ENCODE measurements around the gene DLG1. TPM values are rescaled to one million over a fixed set of nuclear protein-coding genes. Genes with fewer than 3 reads are reported as not detected.
"Not testable (repeated sequence)": the region's sequence is repeated elsewhere in the genome, so short reads cannot be mapped to it uniquely, and the experiment has no call there.

DLG1 gene
- total RNA-seq, 1 donor, result 49.6 TPM

DNA sequence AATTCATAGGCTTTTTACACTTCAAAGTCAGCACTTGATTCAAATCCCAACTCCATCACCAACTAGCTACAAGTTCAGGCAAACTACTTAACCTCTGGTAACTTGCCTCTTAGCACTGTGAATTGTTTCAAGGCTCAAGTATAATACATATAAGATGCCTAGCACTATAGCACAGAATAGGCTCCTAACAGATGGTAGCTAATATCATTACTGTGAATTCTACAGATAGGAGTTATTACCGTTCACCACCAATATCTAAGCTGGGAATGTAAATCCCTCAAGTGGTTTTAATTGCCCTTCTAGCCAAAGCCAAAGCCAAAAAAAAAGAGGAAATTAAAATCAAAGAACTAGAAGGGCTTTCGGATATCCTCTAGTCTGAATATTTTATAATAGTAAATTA, 15.4 kb downstream of the DLG1 start:
- TF ChIP-seq, protein P1, sequence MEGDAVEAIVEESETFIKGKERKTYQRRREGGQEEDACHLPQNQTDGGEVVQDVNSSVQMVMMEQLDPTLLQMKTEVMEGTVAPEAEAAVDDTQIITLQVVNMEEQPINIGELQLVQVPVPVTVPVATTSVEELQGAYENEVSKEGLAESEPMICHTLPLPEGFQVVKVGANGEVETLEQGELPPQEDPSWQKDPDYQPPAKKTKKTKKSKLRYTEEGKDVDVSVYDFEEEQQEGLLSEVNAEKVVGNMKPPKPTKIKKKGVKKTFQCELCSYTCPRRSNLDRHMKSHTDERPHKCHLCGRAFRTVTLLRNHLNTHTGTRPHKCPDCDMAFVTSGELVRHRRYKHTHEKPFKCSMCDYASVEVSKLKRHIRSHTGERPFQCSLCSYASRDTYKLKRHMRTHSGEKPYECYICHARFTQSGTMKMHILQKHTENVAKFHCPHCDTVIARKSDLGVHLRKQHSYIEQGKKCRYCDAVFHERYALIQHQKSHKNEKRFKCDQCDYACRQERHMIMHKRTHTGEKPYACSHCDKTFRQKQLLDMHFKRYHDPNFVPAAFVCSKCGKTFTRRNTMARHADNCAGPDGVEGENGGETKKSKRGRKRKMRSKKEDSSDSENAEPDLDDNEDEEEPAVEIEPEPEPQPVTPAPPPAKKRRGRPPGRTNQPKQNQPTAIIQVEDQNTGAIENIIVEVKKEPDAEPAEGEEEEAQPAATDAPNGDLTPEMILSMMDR (IDR thresholded peaks at IDR 0.05; ENCODE audit: insufficient read depth, low read length), result no peak
- DNase-seq (ENCODE audit: low read depth), result no peak
- no peak overlapping the region for H3K4me3 ChIP-seq (ENCODE audit: low read depth, low read length)

DNA sequence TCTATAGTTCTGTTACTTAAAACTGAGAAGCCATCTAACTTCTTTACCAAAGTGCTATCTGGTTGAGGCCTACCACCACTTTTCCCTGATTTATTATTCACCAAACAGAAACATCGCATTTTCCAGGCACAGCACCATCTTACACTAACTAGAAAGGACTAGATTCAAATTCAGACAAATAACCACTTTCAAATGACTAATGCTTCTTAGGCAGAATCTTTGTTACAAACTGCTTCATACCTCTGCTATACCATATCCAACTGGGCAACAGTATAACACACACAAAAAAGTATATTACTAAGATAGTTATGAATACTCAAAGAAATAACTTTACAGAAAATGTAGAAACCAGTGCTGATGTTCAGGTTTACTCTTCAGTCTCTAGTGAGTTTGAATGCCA, 16.6 kb downstream of the DLG1 start:
- H3K4me3 ChIP-seq (ENCODE audit: low read depth, low read length), result no peak overlapping the region
- DNase-seq (ENCODE audit: low read depth), result no peak
- TF ChIP-seq, protein P1 (IDR thresholded peaks at IDR 0.05; ENCODE audit: insufficient read depth, low read length), result no peak

- TF ChIP-seq, protein P1 (IDR thresholded peaks at IDR 0.05; ENCODE audit: insufficient read depth, low read length), result no peak
- DNase-seq (ENCODE audit: low read depth), result no peak
- H3K4me3 ChIP-seq (ENCODE audit: low read depth, low read length), result no peak overlapping the region
Measured at GRCh38 chr3:197280156-197280555, 18.3 kb downstream of the DLG1 start.

DNA sequence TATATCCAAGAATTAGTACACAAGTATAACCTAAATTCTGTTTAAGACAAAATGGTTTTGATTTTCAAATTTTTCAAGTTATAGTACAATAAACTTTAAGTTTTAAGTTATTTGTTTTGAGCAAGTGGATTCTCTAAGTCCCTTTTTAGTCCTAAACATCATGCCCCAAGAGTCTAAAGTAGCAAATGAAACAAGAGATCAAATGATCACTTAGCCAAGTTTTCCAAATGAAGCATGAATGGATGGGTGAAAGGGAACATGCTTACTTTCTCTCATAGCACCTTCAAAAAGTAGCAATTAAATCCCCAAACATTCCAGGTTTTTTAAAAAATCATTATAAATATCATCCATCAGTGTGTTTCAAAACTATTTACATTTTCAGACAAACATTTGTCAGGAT, 19.5 kb downstream of the DLG1 start:
- DNase-seq (ENCODE audit: low read depth), result no peak
- TF ChIP-seq, protein P1 (IDR thresholded peaks at IDR 0.05; ENCODE audit: insufficient read depth, low read length), result no peak
- H3K4me3 ChIP-seq (ENCODE audit: low read depth, low read length), result no peak overlapping the region

DNA sequence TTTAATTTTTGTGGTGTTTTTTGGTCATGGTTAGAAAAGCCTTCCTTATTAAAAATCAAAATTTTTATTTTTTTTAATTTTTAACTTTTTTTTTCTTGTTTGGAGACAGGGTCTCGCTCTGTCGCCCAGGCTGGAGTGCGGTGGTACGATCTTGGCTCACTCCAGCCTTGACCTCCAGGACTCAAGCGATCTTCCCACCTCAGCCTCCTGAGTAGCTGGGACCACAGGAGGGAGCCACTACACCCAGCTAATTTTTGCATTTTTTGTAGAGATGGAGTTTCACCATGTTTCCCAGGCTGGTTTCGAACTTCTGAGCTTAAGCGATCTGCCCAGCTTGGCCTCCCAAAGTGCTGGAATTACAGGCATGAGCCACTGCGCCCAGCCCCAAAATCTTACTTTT, 21.6 kb downstream of the DLG1 start:
- H3K4me3 ChIP-seq (ENCODE audit: low read depth, low read length); DNase-seq (ENCODE audit: low read depth): not testable (repeated sequence)

GRCh38 chr3:197270558-197271317, 27.7 kb downstream of the DLG1 start:
- DNase-seq (ENCODE audit: low read depth), result no peak
- no peak overlapping the region for H3K4me3 ChIP-seq (ENCODE audit: low read depth, low read length)
- TF ChIP-seq, protein P1 (IDR thresholded peaks at IDR 0.05; ENCODE audit: insufficient read depth, low read length), result no peak

DNA sequence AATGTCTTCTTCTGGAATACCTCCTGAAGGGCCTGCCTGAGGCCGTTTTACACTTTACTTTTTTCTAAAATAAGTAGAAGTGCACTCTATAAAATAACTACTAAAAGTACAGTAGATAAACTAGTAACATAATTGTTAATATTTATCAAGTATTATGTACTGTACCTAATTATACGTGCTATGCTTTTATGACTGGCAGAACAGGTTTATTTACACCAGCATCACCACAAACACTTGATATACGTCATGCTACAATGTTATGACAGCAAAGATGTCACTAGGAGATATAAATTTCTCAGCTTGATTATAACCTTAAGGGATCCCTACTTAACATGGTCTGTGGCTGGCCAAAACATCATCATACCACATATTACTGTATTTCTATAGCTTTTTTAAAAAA, 29.4 kb downstream of the DLG1 start:
- TF ChIP-seq, protein P1 (IDR thresholded peaks at IDR 0.05; ENCODE audit: insufficient read depth, low read length), result no peak
- no peak overlapping the region for H3K4me3 ChIP-seq (ENCODE audit: low read depth, low read length)
- DNase-seq (ENCODE audit: low read depth), result no peak
